ENCODE data around the gene RNF31. TPM values are rescaled to one million over a fixed set of nuclear protein-coding genes. Genes with fewer than 3 reads are reported as not detected.
"Not testable (repeated sequence)": the region's sequence is repeated elsewhere in the genome, so short reads cannot be mapped to it uniquely, and the experiment has no call there.

Gene RNF31
- polyA plus RNA-seq, 1 donor: 57.5 TPM

GRCh38 chr14:24198814-24199524 is 51.7 kb downstream of the RNF31 start:
- no peak for DNase-seq

DNA sequence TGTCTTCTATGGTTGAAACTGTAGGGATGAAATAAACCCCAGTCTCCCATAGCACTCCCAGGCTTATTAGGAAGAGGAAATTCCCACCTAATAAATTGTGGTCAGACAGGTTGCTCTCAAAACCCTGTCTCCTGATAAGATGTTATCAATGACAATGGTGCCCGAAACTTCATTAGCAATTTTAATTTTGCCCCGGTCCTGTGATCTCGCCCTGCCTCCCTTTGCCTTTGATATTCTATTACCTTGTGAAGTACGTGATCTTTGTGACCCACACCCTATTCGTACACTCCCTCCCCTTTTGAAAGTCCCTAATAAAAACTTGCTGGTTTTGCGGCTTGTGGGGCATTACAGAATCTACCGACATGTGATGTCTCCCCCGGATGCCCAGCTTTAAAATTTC is 55.2 kb downstream of the RNF31 start:
- not testable (repeated sequence) for DNase-seq

DNA sequence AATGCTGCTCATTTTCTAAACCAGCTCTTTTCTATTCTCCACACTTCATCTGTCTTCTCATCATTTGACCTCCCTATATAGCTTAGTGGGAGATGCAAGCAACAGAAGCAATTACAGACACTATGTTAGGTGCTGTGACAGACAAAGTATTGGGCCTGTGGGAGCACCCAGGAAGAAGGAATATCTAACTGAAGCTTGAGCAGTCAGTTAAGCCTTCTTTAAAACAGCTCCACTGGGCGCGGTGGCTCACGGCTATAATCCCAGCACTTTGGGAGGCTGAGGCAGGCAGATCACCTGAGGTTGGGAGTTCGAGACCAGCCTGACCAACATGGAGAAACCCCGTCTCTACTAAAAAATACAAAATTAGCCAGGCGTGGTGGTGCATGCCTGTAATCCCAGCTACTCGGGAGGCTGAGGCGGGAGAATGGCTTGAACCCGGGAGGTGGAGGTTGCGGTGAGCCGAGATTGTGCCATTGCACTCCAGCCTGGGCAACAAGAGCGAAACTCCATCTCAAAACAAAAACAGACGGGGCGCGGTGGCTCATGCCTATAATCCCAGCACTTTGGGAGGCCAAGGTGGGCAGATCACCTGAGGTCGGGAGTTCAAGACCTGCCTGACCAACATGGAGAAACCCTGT is 56.1 kb downstream of the RNF31 start:
- not testable (repeated sequence) for DNase-seq

DNA sequence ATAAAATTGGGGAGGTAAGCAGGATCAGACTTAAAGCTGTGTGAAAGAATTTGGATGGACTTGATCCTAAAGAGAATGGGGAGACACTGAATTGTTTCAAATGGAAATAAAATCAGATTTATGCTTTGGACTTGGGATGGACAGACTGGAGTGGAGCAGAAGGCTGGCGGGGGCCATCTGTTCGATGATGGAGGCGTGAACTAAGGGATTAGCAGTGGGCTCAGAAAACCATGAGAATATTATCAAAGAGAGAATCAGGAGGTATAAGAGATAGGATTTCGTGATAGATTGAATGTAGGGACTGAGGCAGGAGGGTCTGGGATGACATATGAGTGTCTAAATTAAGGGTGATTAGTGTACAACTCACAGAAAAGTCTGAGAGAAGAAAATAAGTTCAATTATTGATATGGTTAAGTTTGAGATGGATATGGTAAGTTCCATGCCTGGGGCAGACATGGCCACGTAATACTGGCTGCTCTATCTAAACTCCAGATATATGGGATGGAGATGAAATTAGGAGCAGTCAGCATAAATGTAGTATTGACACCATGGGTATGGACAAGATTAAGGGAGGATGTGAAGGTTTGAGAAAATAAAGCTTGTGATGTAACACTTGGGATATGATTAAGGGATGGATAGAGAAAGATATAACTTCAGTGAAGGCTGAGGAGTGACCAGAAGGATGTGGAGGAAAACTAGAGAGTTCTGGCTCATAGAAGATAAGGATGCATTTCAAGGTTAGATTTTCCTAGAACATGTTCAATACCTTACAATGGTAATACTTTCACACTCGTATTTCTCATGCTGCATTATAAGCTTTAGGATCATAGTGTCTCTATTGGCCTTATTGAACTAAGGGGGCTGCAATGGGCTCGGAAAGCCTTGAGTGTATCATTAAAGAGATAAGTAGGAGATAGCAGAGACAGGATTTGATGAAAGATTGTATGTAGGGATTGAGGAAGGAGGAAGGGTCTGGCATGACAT is 57.2 kb downstream of the RNF31 start:
- DNase-seq: no peak

GRCh38 chr14:24206260-24207103 is 59.2 kb downstream of the RNF31 start:
- DNase-seq: no peak

GRCh38 chr14:24207104-24207551 is 59.8 kb downstream of the RNF31 start:
- no peak for DNase-seq

DNA sequence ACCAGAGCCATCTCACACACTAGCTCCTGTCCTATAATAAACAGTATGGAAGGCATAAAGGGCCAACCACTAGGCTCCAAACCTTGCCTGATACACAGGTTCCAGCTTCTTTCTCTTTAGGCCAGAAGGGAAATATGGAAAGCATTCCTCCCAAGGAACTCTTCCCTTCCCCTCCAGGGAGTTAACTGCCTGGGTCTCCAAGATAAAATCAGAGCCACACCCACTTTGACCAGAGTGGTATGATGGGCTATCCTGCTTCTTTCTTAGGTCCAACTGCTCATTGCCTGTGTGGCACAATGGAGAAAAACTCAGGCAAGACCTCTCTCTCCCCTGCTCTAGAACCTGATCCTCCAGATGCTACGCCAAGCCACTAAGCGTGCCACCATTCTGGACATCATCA is 60.3 kb downstream of the RNF31 start:
- DNase-seq: no peak

Other genes with a start within 250 kb of the RNF31 start
- gene DHRS4, start 193.7 kb upstream of the RNF31 start, polyA plus RNA-seq (ENCODE audit: insufficient read length): 43.3 TPM
- 39.6 TPM for gene DHRS4L2, start 158.6 kb upstream of the RNF31 start, polyA plus RNA-seq (ENCODE audit: insufficient read length)
- 2.4 TPM for gene CARMIL3, start 95.5 kb upstream of the RNF31 start, polyA plus RNA-seq (ENCODE audit: insufficient read length)
- 0.18 TPM for gene CPNE6, start 75.9 kb upstream of the RNF31 start, polyA plus RNA-seq (ENCODE audit: insufficient read length)
- gene PCK2, start 53.2 kb upstream of the RNF31 start, polyA plus RNA-seq (ENCODE audit: insufficient read length): 35.8 TPM
- gene DCAF11, start 32.7 kb upstream of the RNF31 start, polyA plus RNA-seq (ENCODE audit: insufficient read length): 75.4 TPM
- 2.6 TPM for gene NRL, start 32.5 kb upstream of the RNF31 start, polyA plus RNA-seq (ENCODE audit: insufficient read length)
- 1.1 TPM for gene FITM1, start 16.8 kb upstream of the RNF31 start, polyA plus RNA-seq (ENCODE audit: insufficient read length)
- 191 TPM for gene PSME1, start 11.3 kb upstream of the RNF31 start, polyA plus RNA-seq (ENCODE audit: insufficient read length)
- gene EMC9, start 5.9 kb upstream of the RNF31 start, polyA plus RNA-seq (ENCODE audit: insufficient read length): 19.2 TPM
- 158 TPM for gene PSME2, start 888 bp upstream of the RNF31 start, polyA plus RNA-seq (ENCODE audit: insufficient read length)
- 64.5 TPM for gene IRF9, start 13.8 kb downstream of the RNF31 start, polyA plus RNA-seq (ENCODE audit: insufficient read length)
- gene REC8, start 24.6 kb downstream of the RNF31 start, polyA plus RNA-seq (ENCODE audit: insufficient read length): 88.7 TPM
- 35.6 TPM for gene IPO4, start 41.3 kb downstream of the RNF31 start, polyA plus RNA-seq (ENCODE audit: insufficient read length)
- 39.7 TPM for gene TM9SF1, start 47.9 kb downstream of the RNF31 start, polyA plus RNA-seq (ENCODE audit: insufficient read length)
- 13.3 TPM for gene TSSK4, start 58.2 kb downstream of the RNF31 start, polyA plus RNA-seq (ENCODE audit: insufficient read length)
- gene CHMP4A, start 66.0 kb downstream of the RNF31 start, polyA plus RNA-seq (ENCODE audit: insufficient read length): 63.7 TPM
- 8.4 TPM for gene MDP1, start 68.6 kb downstream of the RNF31 start, polyA plus RNA-seq (ENCODE audit: insufficient read length)
- 231 TPM for gene NEDD8, start 84.9 kb downstream of the RNF31 start, polyA plus RNA-seq (ENCODE audit: insufficient read length)
- 121 TPM for gene GMPR2, start 85.4 kb downstream of the RNF31 start, polyA plus RNA-seq (ENCODE audit: insufficient read length)
- 62.4 TPM for gene TINF2, start 95.1 kb downstream of the RNF31 start, polyA plus RNA-seq (ENCODE audit: insufficient read length)
- gene TGM1, start 115.7 kb downstream of the RNF31 start, polyA plus RNA-seq (ENCODE audit: insufficient read length): 2.3 TPM
- gene RABGGTA, start 124.1 kb downstream of the RNF31 start, polyA plus RNA-seq (ENCODE audit: insufficient read length): 18.8 TPM
- 48.9 TPM for gene DHRS1, start 152.3 kb downstream of the RNF31 start, polyA plus RNA-seq (ENCODE audit: insufficient read length)
- 29.0 TPM for gene NOP9, start 152.4 kb downstream of the RNF31 start, polyA plus RNA-seq (ENCODE audit: insufficient read length)
- gene CIDEB, start 160.5 kb downstream of the RNF31 start, polyA plus RNA-seq (ENCODE audit: insufficient read length): 24.8 TPM
- 4.6 TPM for gene LTB4R2, start 162.6 kb downstream of the RNF31 start, polyA plus RNA-seq (ENCODE audit: insufficient read length)
- gene LTB4R, start 164.0 kb downstream of the RNF31 start, polyA plus RNA-seq (ENCODE audit: insufficient read length): 6.7 TPM
- gene ADCY4, start 187.6 kb downstream of the RNF31 start, polyA plus RNA-seq (ENCODE audit: insufficient read length): 22.4 TPM
- gene RIPK3, start 192.5 kb downstream of the RNF31 start, polyA plus RNA-seq (ENCODE audit: insufficient read length): 3.5 TPM
- gene NFATC4, start 220.7 kb downstream of the RNF31 start, polyA plus RNA-seq (ENCODE audit: insufficient read length): 70.3 TPM